HCT116 (cell line): Measurements from ENCODE around the gene DHRS12. TPM values are rescaled to one million over a fixed set of nuclear protein-coding genes. Genes with fewer than 3 reads are reported as not detected.

Experiments used
- ATAC-seq: fragments of 200-7000 bp; cut with Tn5 transposase; 2 replicates; pipeline ENCODE4 v1.9.1; 2020; ENCODE audit warnings: mild to moderate bottlenecking, moderate library complexity
- BruUV-seq: library from RNA; stranded (reverse); fragments of 400-500 nt; replicated peaks from 2 replicates; lab custom pipeline; 2021; lab: Mats Ljungman, UMichigan
- CTCF ChIA-PET: fragments of 300-600 bp; sonication (Branson Sonifier 250); formaldehyde crosslinking; loops from one replicate; lab custom pipeline; 2021; ENCODE audit warnings: antibody characterized with exemption; lab: Charles Lee
- POLR2A ChIA-PET: fragments of 300-600, 350-600 bp; sonication (Branson Sonifier 250); formaldehyde crosslinking; loops from one replicate; lab custom pipeline; 2021; ENCODE audit warnings: antibody characterized with exemption; lab: Charles Lee
- RAD21 ChIA-PET, 2 experiments: fragments of 300-600 bp; sonication (Branson Sonifier 250); formaldehyde crosslinking; loops; one replicate each; lab custom pipeline; 2023; ENCODE audit warnings: low total read pairs in 2 of 2; ENCODE audit not compliant: uncharacterized antibody in 2 of 2, unreplicated experiment in 2 of 2, low non-redundant PET in 1 of 2; lab: Charles Lee
- DNase-seq: peaks from one replicate; pipeline ENCODE4 v3.0.0-alpha.2; 2010; ENCODE audit warnings: low read depth, low spot score
- H2AFZ ChIP-seq: fragments of 200-600 bp; shearing (Covaris generic), sonication (generic); 2 replicates; pipeline ENCODE4 v1.6.1; 2017; ENCODE audit warnings: low read depth, mixed run types, mixed read lengths, antibody characterized with exemption, low read length; ENCODE audit not compliant: poor library complexity, severe bottlenecking
- H3K27ac ChIP-seq: 2 replicates; pipeline ENCODE4 v1.5.1; 2012; ENCODE audit warnings: low read depth, low read length
- H3K27me3 ChIP-seq: fragments of 200-600 bp; sonication (generic); 2 replicates; pipeline ENCODE4 v1.6.1; 2016; ENCODE audit warnings: mixed run types, low read length, mixed read lengths; ENCODE audit not compliant: insufficient read depth
- H3K36me3 ChIP-seq, 2 experiments: fragments of 200-500 bp in 1 of 2; fragments of 200-600 bp in 1 of 2; sonication (Bioruptor generic) in 1 of 2; sonication (generic) in 1 of 2; 2 replicates each; pipeline versions ENCODE4 v1.5.1 to v1.6.1; 2014 to 2016; ENCODE audit warnings: low read length in 2 of 2, inconsistent platforms in 1 of 2, mixed read lengths in 1 of 2, mixed run types in 1 of 2; ENCODE audit not compliant: insufficient read depth in 2 of 2, control insufficient read depth in 1 of 2
- H3K4me1 ChIP-seq, 2 experiments: fragments of 200-600 bp in 1 of 2; sonication (generic) in 1 of 2; 2 replicates each; pipeline versions ENCODE4 v1.5.1 to v1.6.1; 2012 to 2017; ENCODE audit warnings: low read length in 2 of 2, inconsistent platforms in 1 of 2, mild to moderate bottlenecking in 1 of 2, mixed read lengths in 1 of 2, mixed run types in 1 of 2, moderate library complexity in 1 of 2; ENCODE audit not compliant: insufficient read depth in 2 of 2, control insufficient read depth in 1 of 2
- H3K4me2 ChIP-seq: fragments of 200-600 bp; sonication (generic); 2 replicates; pipeline ENCODE4 v1.6.1; 2017; ENCODE audit warnings: mixed run types, low read length, mixed read lengths
- H3K4me3 ChIP-seq, 2 experiments: fragments of 200-600 bp in 1 of 2; sonication (generic) in 1 of 2; replicated peaks in 1 of 2; 2 replicates each; pipeline ENCODE4 v1.5.1; 2011 to 2016; ENCODE audit warnings: low read length in 2 of 2, control low read depth in 1 of 2, low read depth in 1 of 2, mild to moderate bottlenecking in 1 of 2, mixed read lengths in 1 of 2, mixed run types in 1 of 2
- H3K79me2 ChIP-seq: fragments of 200-600 bp; sonication (generic); 2 replicates; pipeline ENCODE4 v1.6.1; 2017; ENCODE audit warnings: mild to moderate bottlenecking, mixed run types, low read length, moderate library complexity, mixed read lengths; ENCODE audit not compliant: insufficient read depth
- H3K9ac ChIP-seq: fragments of 200-600 bp; sonication (generic); 2 replicates; pipeline ENCODE4 v1.6.1; 2016; ENCODE audit warnings: low read length, mixed read lengths
- H3K9me2 ChIP-seq: fragments of 200-600 bp; sonication (generic), shearing (Covaris generic); 2 replicates; pipeline ENCODE4 v1.6.1; 2017; ENCODE audit warnings: mixed run types, mild to moderate bottlenecking, moderate library complexity; ENCODE audit not compliant: insufficient read depth
- H3K9me3 ChIP-seq, 2 experiments: fragments of 200-500 bp in 1 of 2; fragments of 200-600 bp in 1 of 2; sonication (Bioruptor generic) in 1 of 2; sonication (generic) in 1 of 2; 2 replicates each; pipeline ENCODE4 v1.6.1; 2014 to 2017; ENCODE audit warnings: low read length in 2 of 2, mixed read lengths in 2 of 2, inconsistent platforms in 1 of 2, low read depth in 1 of 2, mild to moderate bottlenecking in 1 of 2, mixed run types in 1 of 2, moderate library complexity in 1 of 2; ENCODE audit not compliant: control insufficient read depth in 1 of 2, insufficient read depth in 1 of 2
- H4K20me1 ChIP-seq: fragments of 200-600 bp; sonication (generic), shearing (Covaris generic); 2 replicates; pipeline ENCODE4 v1.6.1; 2017; ENCODE audit warnings: mixed run types, mild to moderate bottlenecking, moderate library complexity; ENCODE audit not compliant: insufficient read depth
- ATF3 ChIP-seq: IDR thresholded peaks from 2 replicates; pipeline ENCODE4 v1.6.1; 2012
- CBX3 ChIP-seq: IDR thresholded peaks from 2 replicates; pipeline ENCODE4 v1.6.1; 2012; ENCODE audit warnings: low read depth
- EGR1 ChIP-seq: IDR thresholded peaks from 2 replicates; pipeline ENCODE4 v1.6.1; 2012; ENCODE audit warnings: low read depth
- EZH2 ChIP-seq: fragments of 200-600 bp; sonication (generic); IDR thresholded peaks from 2 replicates; pipeline ENCODE4 v1.6.1; 2017; ENCODE audit warnings: antibody characterized with exemption, mixed run types
- JUND ChIP-seq: IDR thresholded peaks from 2 replicates; pipeline ENCODE4 v1.6.1; 2012
- MAX ChIP-seq: IDR thresholded peaks from 2 replicates; pipeline ENCODE4 v1.6.1; 2012
- POLR2AphosphoS5 ChIP-seq: IDR thresholded peaks from 2 replicates; pipeline ENCODE4 v1.6.1; 2011; ENCODE audit warnings: mild to moderate bottlenecking, low read depth, low read length, moderate library complexity
- SRF ChIP-seq: IDR thresholded peaks from 2 replicates; pipeline ENCODE4 v1.6.1; 2012; ENCODE audit warnings: low read depth
- TCF7L2 ChIP-seq: IDR thresholded peaks from 2 replicates; pipeline ENCODE4 v1.7.0; 2011; ENCODE audit warnings: borderline replicate concordance, inconsistent platforms; ENCODE audit not compliant: insufficient read depth, insufficient read length; ENCODE audit errors: extremely low read depth
- ZFX ChIP-seq: fragments of 450-650 bp; IDR thresholded peaks from 2 replicates; pipeline ENCODE4 v1.6.1; 2017
- ZNF274 ChIP-seq: fragments of 200-500 bp; sonication (Bioruptor generic); IDR thresholded peaks from 2 replicates; pipeline ENCODE4 v1.6.1; 2014; ENCODE audit warnings: mild to moderate bottlenecking, low read depth, low read length, inconsistent platforms
- intact Hi-C: fragments of 100-400 bp; cut with micrococcal nuclease; formaldehyde crosslinking; loops from 2 replicates; pipeline ENCODE4 v1.10.0; 2022
- total RNA-seq: library from RNA; stranded (reverse); gene quantifications from one replicate; pipeline ENCODE4 v1.2.1, GENCODE V29; 2021; ENCODE audit not compliant: unreplicated experiment

DHRS12 gene
- total RNA-seq, 1 experiment from 2014 or later, result 3.9 TPM

DNA sequence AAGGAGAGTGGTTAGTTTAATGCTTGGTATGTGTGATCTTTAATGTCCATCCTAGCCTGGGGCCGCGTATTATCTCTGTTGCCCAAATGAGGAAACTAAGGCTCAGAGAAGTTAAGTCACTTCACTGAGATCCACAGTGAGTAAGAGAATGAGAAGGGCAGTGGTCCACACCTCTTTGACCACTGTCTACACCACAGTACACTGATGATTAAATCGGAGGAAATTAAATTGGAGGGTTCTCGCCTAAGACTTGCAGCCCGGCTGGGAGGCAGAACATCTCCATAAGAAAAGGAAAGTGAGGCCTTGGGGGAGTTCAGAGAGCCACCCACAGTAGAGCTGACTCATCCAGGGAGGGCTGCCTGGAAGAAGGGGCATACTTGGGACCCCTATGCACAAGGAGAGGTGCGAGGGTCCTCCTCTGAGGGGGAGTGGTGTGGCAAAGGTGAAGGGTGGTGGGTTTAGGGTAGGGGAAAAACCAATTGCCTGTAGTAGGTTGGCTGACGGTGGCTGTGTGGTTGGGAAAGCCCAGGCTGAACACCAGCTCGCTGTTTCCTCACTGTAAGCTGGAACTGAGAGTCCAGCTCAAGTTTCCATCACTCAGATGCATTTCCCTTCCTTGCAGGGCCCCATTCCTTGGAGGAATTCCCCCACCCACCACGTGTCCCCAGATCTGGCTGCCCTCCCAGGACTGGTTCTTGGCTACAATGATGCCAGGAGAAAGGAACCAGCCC is 15.0 kb upstream of the DHRS12 start:
- Histone ChIP-seq H3K36me3 (no peaks in the 10 kb centered on the region), H3K4me2 (no peak overlapping the region), H3K27ac (no peak overlapping the region), H3K9ac (no peak overlapping the region), H3K4me1 (peaks cover 0 to 23% of the 10 kb centered on the region in 2 experiments; a peak in 3 of 4 replicates), H4K20me1 (no peaks in the 10 kb centered on the region), H3K4me3 (no peak overlapping the region), H3K27me3 (peaks cover 6% of the 10 kb centered on the region; the same call in 1 of the 2 replicates)
- DNase-seq (no peak), ATAC-seq (no peak)
- ChIA-PET CTCF (no interaction called here), POLR2A (no interaction called here)
- BruUV-seq, result no TSS peak
- TF ChIP-seq EZH2 (no peak), POLR2AphosphoS5 (no peak), JUND (no peak), ATF3 (no peak), ZNF274 (no peak), EGR1 (no peak), MAX (no peak), CBX3 (no peak), ZFX (no peak), TCF7L2 (no peak), SRF (no peak)
- TF ChIP-seq, all 23 proteins: peak for 0
- intact Hi-C loops, result no loop called here
- RAD21 ChIA-PET, result no interaction called here
- Histone ChIP-seq H3K9me2 (no peaks in the 10 kb centered on the region), H3K79me2 (no peaks in the 10 kb centered on the region), H2AFZ (no peak overlapping the region), H3K9me3 (no peaks in the 10 kb centered on the region)
